Heart left ventricle (tissue), 16 donors: ENCODE data around the gene MAFG. TPM values are rescaled to one million over a fixed set of nuclear protein-coding genes. Genes with fewer than 3 reads are reported as not detected.

Experiments
- ATAC-seq, 4 donors: fragments of 200-7000 bp; cut with Tn5 transposase; one replicate each; pipeline ENCODE4 v1.9.1; 2020 to 2022; ENCODE audit warnings: moderate library complexity in 4 of 4, mild to moderate bottlenecking in 3 of 4, moderate number of reproducible peaks in 1 of 4
- DNase-seq, 5 donors: peaks; one replicate each; pipeline ENCODE4 v3.0.0-alpha.2; 2020
- H3K27ac ChIP-seq, 12 donors: fragments of 200-600 bp; sonication (generic) in 4 of 12; one replicate each; pipeline versions ENCODE4 v1.5.0 to v1.8.0; 2016 to 2022; ENCODE audit warnings: mild to moderate bottlenecking in 2 of 12
- H3K27me3 ChIP-seq, 9 donors: fragments of 200-600 bp; sonication (generic) in 2 of 9; one replicate each; pipeline versions ENCODE4 v1.5.1 to v1.8.0; 2016 to 2022; ENCODE audit warnings: mild to moderate bottlenecking in 3 of 9
- H3K36me3 ChIP-seq, 9 donors: fragments of 200-600 bp; sonication (generic) in 2 of 9; one replicate each; pipeline versions ENCODE4 v1.5.0 to v1.8.0; 2018 to 2022; ENCODE audit warnings: mild to moderate bottlenecking in 2 of 9
- H3K4me1 ChIP-seq, 12 donors: fragments of 200-600 bp; sonication (generic) in 4 of 12; one replicate each; pipeline versions ENCODE4 v1.5.0 to v1.8.0; 2016 to 2022; ENCODE audit warnings: mild to moderate bottlenecking in 3 of 12
- H3K4me3 ChIP-seq, 12 donors: fragments of 200-600 bp; sonication (generic) in 4 of 12; one replicate each; pipeline versions ENCODE4 v1.5.0 to v1.8.0; 2017 to 2022; ENCODE audit warnings: mild to moderate bottlenecking in 9 of 12, moderate library complexity in 4 of 12
- H3K9me3 ChIP-seq, 12 donors: fragments of 200-600 bp; sonication (generic) in 4 of 12; one replicate each; pipeline versions ENCODE4 v1.5.0 to v1.8.0; 2016 to 2022; ENCODE audit warnings: mild to moderate bottlenecking in 1 of 12
- CTCF ChIP-seq, 12 donors: fragments of 200-600 bp; sonication (generic) in 4 of 12; IDR thresholded peaks; one replicate each; pipeline versions ENCODE4 v1.5.0 to v1.8.0; 2018 to 2022; ENCODE audit warnings: antibody characterized with exemption in 12 of 12, mild to moderate bottlenecking in 5 of 12
- POLR2A ChIP-seq, 2 donors: fragments of 450-650 bp; IDR thresholded peaks; one replicate each; pipeline ENCODE4 v1.6.1; 2017; ENCODE audit warnings: antibody characterized with exemption in 2 of 2, mild to moderate bottlenecking in 2 of 2, moderate library complexity in 2 of 2
- WGBS, 4 donors: extraction: QIAGEN DNeasy Blood & Tissue Kit in 2 of 4; methylation state at CpG; one replicate each; pipeline versions ENCODE4 v1.1.5 to v1.1.7; 2013 to 2018; 5-methylcytosine and 5-hydroxymethylcytosine counted together
- intact Hi-C, 10 donors: fragments of 100-400 bp; cut with DNase I; formaldehyde crosslinking; loops; one replicate each; pipeline versions ENCODE4 v1.11.1 to v1.14.2; 2022
- polyA plus RNA-seq, 2 donors: library from polyadenylated mRNA; stranded (reverse); fragments of 200-250 nt; gene quantifications; one replicate each; pipeline ENCODE4 v1.2.3, GENCODE V29; 2013
- total RNA-seq, 9 donors: library from RNA; depleted of rRNA in 2 of 9; stranded (reverse); fragments of >200 nt in 2 of 9; fragmentation: NEBNext Ultra II Directional in 3 of 9; extraction: Animal tissue kit (Norgen Biotek cat#: 25700) in 3 of 9; gene quantifications; one replicate each; pipeline versions ENCODE4 v1.1.0 to v1.2.4, GENCODE V29; 2016 to 2023
- donor health status: ischemic (EF 13 %, LVEDD 7.1; RV severe dilation, severe dysfunction).
- donor health status: healthy with polysubstance abuse.
- donor health status: DM: no; HTN: yes; CAD: no.
- donor health status: DM: no; HTN: no; CAD: no.
- donor health status: ischemic (EF 25% LVEDD 6.9; RV normal size, moderate dysfunction).
- donor health status: ischemic (EF 25% LVEDD 5.7; RV mildly dilated, moderate dysfunction).
- donor health status: healthy.
- donor health status: DM: yes; HTN: yes; CAD: no.
- donor health status: ischemic (EF 35%, LVEDD 5.7; RV mildly dilated, moderate dysfunction).
- donor health status: nonischemic (EF 11% LVEDD 7.7; RV severe dilation, severe dysfunction).
- donor health status: DM: yes; HTN: yes; CAD: no.
- donor health status: PGD.
- donor health status: ischemic (EF 29% LVEDD 5.4; RV normal size, mild dysfunction).
- donor health status: nonischemic (EF 23%, LVEDD 6.1; RV moderate dilation, normal function).

MAFG gene
- total and polyA plus RNA-seq, 11 donors, result 10.2 to 30.5 (median 18.0) TPM

- no peaks in the 10 kb centered on the region for H3K36me3 ChIP-seq
- TF ChIP-seq CTCF (IDR thresholded peaks at IDR 0.05) (no peak), POLR2A (IDR thresholded peaks at IDR 0.05) (no peak)
- H3K9me3 ChIP-seq, result no peaks in the 10 kb centered on the region
- DNase-seq (peak in 1 of 5 donors; percentile 30), ATAC-seq (no peak)
- no peak overlapping the region for H3K4me3 ChIP-seq
- 94 to 95% (median 95%) methylated on average over 30 to 38 of the region's 38 CpGs for WGBS, 4 donors
- intact Hi-C loops, result no loop called here
- peaks cover 0 to 32% (median 15%) of the 10 kb centered on the region in 12 donors for H3K4me1 ChIP-seq
- no peak overlapping the region for H3K27ac ChIP-seq
- peaks cover 0 to 4% (median 0%) of the 10 kb centered on the region in 9 donors for H3K27me3 ChIP-seq
These were observed 7.5 kb upstream of the MAFG start for GRCh38 chr17:81934850-81935708.

- no peak for ATAC-seq
- WGBS, 4 donors, result 82 to 100% (median 90%) methylated on average over 1 to 23 of the region's 23 CpGs
These were observed 6.7 kb upstream of the MAFG start for GRCh38 chr17:81934098-81934757.

GRCh38 chr17:81933178-81933699 is 5.7 kb upstream of the MAFG start:
- TF ChIP-seq CTCF (IDR thresholded peaks at IDR 0.05), result no peak
- TF ChIP-seq POLR2A (IDR thresholded peaks at IDR 0.05), result no peak
- 85 to 93% (median 90%) methylated on average over 14 of the region's 14 CpGs for WGBS, 4 donors
- H3K9me3 ChIP-seq, result no peaks in the 10 kb centered on the region
- no peaks in the 10 kb centered on the region for H3K36me3 ChIP-seq
- no peak overlapping the region for H3K4me3 ChIP-seq
- DNase-seq (no peak), ATAC-seq (no peak)
- peaks cover 0 to 11% (median 0%) of the 10 kb centered on the region in 9 donors for H3K27me3 ChIP-seq
- intact Hi-C loops, result no loop called here
- peaks cover 2 to 24% (median 11%) of the 10 kb centered on the region in 12 donors for H3K4me1 ChIP-seq
- H3K27ac ChIP-seq, result no peak overlapping the region

More at GRCh38 chr17:81934098-81934757, 6.7 kb upstream of the MAFG start:
- H3K4me3 ChIP-seq, result no peak overlapping the region
- H3K27ac ChIP-seq, result no peak overlapping the region
- no peaks in the 10 kb centered on the region for H3K9me3 ChIP-seq
- TF ChIP-seq POLR2A (IDR thresholded peaks at IDR 0.05), result no peak
- TF ChIP-seq CTCF (IDR thresholded peaks at IDR 0.05), result no peak
- H3K36me3 ChIP-seq, result no peaks in the 10 kb centered on the region
- DNase-seq, result peak in 2 of 5 donors; percentile 5 to 21
- intact Hi-C loops, result no loop called here
- H3K4me1 ChIP-seq, result peaks cover 0 to 23% (median 10%) of the 10 kb centered on the region in 12 donors
- peaks cover 0 to 2% (median 0%) of the 10 kb centered on the region in 9 donors for H3K27me3 ChIP-seq
